GM10248 (cell line): ENCODE results near the gene TIGD1.
"Not testable (repeated sequence)": the region's sequence is repeated elsewhere in the genome, so short reads cannot be mapped to it uniquely, and the experiment has no call there.

ENCODE experiments used
- CTCF ChIA-PET: fragments of 300-600 bp; sonication (Branson Sonifier 250); formaldehyde crosslinking; extraction: SDS; loops from one replicate; lab custom pipeline; 2021; ENCODE audit warnings: antibody characterized with exemption; lab: Yijun Ruan, JAX
- POLR2A ChIA-PET: fragments of 350-650 bp; sonication (Branson Sonifier 250); formaldehyde crosslinking; extraction: SDS; loops from one replicate; lab custom pipeline; 2020; ENCODE audit warnings: antibody characterized with exemption; lab: Yijun Ruan, JAX
- DNase-seq: peaks from one replicate; pipeline ENCODE4 v3.0.0; 2012; ENCODE audit errors: extremely low spot score
- CTCF ChIP-seq: IDR thresholded peaks from 2 replicates; pipeline ENCODE4 v1.5.1; 2012; ENCODE audit warnings: mild to moderate bottlenecking, low read depth; ENCODE audit errors: extremely low read depth, missing control alignments, control extremely low read depth

TIGD1 gene

GRCh38 chr2:232533944-232534710 lies 16.2 kb downstream of the TIGD1 start:
- POLR2A ChIA-PET = no interaction called here
- DNase-seq = no peak

GRCh38 chr2:232532821-232533220 lies 17.5 kb downstream of the TIGD1 start:
- DNase-seq, CTCF ChIA-PET, POLR2A ChIA-PET: not testable (repeated sequence)

More at GRCh38 chr2:232533944-232534710, 16.2 kb downstream of the TIGD1 start:
- no peak for TF ChIP-seq CTCF
- CTCF ChIA-PET = interaction anchor here (1.2 kb wide), 1 partner anchor 12 kb away, joined by 3 read pairs; no protein-coding TSS in a partner anchor

- DNase-seq = no peak
- ChIA-PET CTCF (interaction anchor here (0.9 kb wide), 1 partner anchor 11 kb away, joined by 3 read pairs; no protein-coding TSS in a partner anchor), POLR2A (interaction anchor here (0.6 kb wide), 1 partner anchor 568 kb away, joined by 3 read pairs; no protein-coding TSS in a partner anchor)
- TF ChIP-seq CTCF = no peak
Measured at GRCh38 chr2:232532419-232532818, 17.9 kb downstream of the TIGD1 start.

GRCh38 chr2:232530626-232531260 lies 19.6 kb downstream of the TIGD1 start:
- ChIA-PET POLR2A (no interaction called here), CTCF (interaction anchor here (1.1 to 1.3 kb wide), 3 partner anchors 8 to 20 kb away, joined by 3 to 5 read pairs (median 3); no protein-coding TSS in a partner anchor)
- TF ChIP-seq CTCF = no peak
- DNase-seq = no peak

- CTCF ChIA-PET = interaction anchor here (1.3 kb wide), 1 partner anchor 9 kb away, joined by 5 read pairs; no protein-coding TSS in a partner anchor
- no peak for TF ChIP-seq CTCF
- DNase-seq = no peak
- POLR2A ChIA-PET = no interaction called here
Measured at GRCh38 chr2:232529806-232530547, 20.4 kb downstream of the TIGD1 start.

- POLR2A ChIA-PET = no interaction called here
- CTCF ChIA-PET = interaction anchor here (1.0 kb wide), 1 partner anchor 202 kb away, joined by 3 read pairs; no protein-coding TSS in a partner anchor
Measured at GRCh38 chr2:232528746-232529460, 21.5 kb downstream of the TIGD1 start.

More at GRCh38 chr2:232528746-232529460, 21.5 kb downstream of the TIGD1 start:
- no peak for DNase-seq
- no peak for TF ChIP-seq CTCF
